Adrenal gland (tissue), 12 donors: Measurements from ENCODE around the gene KIAA1671. TPM values are rescaled to one million over a fixed set of nuclear protein-coding genes. Genes with fewer than 3 reads are reported as not detected.

Source experiments
- DNase-seq, 7 donors: peaks; one replicate each; pipeline ENCODE4 v3.0.0-alpha.2; 2019 to 2020
- H3K27ac ChIP-seq, 5 donors: fragments of 200-600 bp; sonication (generic) in 4 of 5; 1 replicate in 3 of 5; 2 replicates in 2 of 5; pipeline versions ENCODE4 v1.5.1 to v1.8.0; 2016 to 2020; ENCODE audit warnings: mild to moderate bottlenecking in 1 of 5
- H3K27me3 ChIP-seq: fragments of 200-600 bp; 2 replicates; pipeline ENCODE4 v1.8.0; 2021
- H3K36me3 ChIP-seq, 2 donors: fragments of 200-600 bp; replicated peaks in 1 of 2; 1 replicate in 1 of 2; 2 replicates in 1 of 2; pipeline versions ENCODE4 v1.5.1 to v1.8.0; 2018 to 2022
- H3K4me1 ChIP-seq, 2 donors: fragments of 200-600 bp; replicated peaks in 1 of 2; 1 replicate in 1 of 2; 2 replicates in 1 of 2; pipeline versions ENCODE4 v1.5.1 to v1.8.0; 2018 to 2021
- H3K4me3 ChIP-seq, 4 donors: fragments of 200-600 bp; sonication (generic) in 3 of 4; one replicate each; pipeline ENCODE4 v1.5.1; 2016 to 2018
- H3K9me3 ChIP-seq, 3 donors: fragments of 200-600 bp; sonication (generic) in 1 of 3; replicated peaks in 1 of 3; 1 replicate in 2 of 3; 2 replicates in 1 of 3; pipeline versions ENCODE4 v1.5.1 to v1.8.0; 2016 to 2021
- CTCF ChIP-seq, 6 experiments: fragments of 450-650 bp in 4 of 6; fragments of 200-600 bp in 2 of 6; sonication (generic) in 1 of 6; IDR thresholded peaks; 1 replicate in 5 of 6; 2 replicates in 1 of 6; pipeline versions ENCODE4 v1.5.1 to v1.8.0; 2016 to 2021; ENCODE audit warnings: antibody characterized with exemption in 6 of 6, mild to moderate bottlenecking in 2 of 6, moderate library complexity in 1 of 6
- POLR2A ChIP-seq, 2 donors: fragments of 450-650 bp; IDR thresholded peaks; one replicate each; pipeline ENCODE4 v1.6.1; 2017; ENCODE audit warnings: antibody characterized with exemption in 2 of 2, mild to moderate bottlenecking in 2 of 2, moderate library complexity in 1 of 2
- WGBS, 4 donors: extraction: QIAGEN DNeasy Blood & Tissue Kit in 2 of 4; methylation state at CpG; one replicate each; pipeline versions ENCODE4 v1.1.5 to v1.1.7; 2013 to 2017; 5-methylcytosine and 5-hydroxymethylcytosine counted together
- intact Hi-C, 2 donors: fragments of 100-400 bp; cut with DNase I; formaldehyde crosslinking; loops; one replicate each; pipeline versions ENCODE4 v1.14.1 to v1.15.0; 2022 to 2023
- polyA plus RNA-seq, 3 donors: library from polyadenylated mRNA; stranded (reverse); fragments of 200-250 nt in 2 of 3; fragments of 350-450 nt in 1 of 3; fragmentation: Illumina TruSeq in 1 of 3; extraction: RNeasy Lipid Tissue Mini Kit (QIAGEN cat#74804) in 1 of 3; gene quantifications; one replicate each; pipeline ENCODE4 v1.2.3, GENCODE V29; 2013 to 2014
- total RNA-seq, 9 donors: library from RNA; depleted of rRNA in 4 of 9; stranded (reverse); fragments of >200 nt in 4 of 9; fragments of 120-200 nt in 1 of 9; fragmentation: NEBNext Ultra II Directional in 1 of 9; extraction: Animal tissue kit (Norgen Biotek cat#: 25700) in 1 of 9; gene quantifications; one replicate each; pipeline versions ENCODE4 v1.1.0 to v1.2.4, GENCODE V29; 2013 to 2023
- donor health status: healthy with polysubstance abuse.
- donor health status: Bipolar disorder and iron deficiency.
- donor health status: DM: yes; HTN: yes; CAD: no.
- donor health status: DM: no; HTN: no; CAD: no.
- donor health status: DM: no; HTN: no; CAD: no.
- donor health status: DM: yes; HTN: yes; CAD: no.

KIAA1671 gene
- total and polyA plus RNA-seq, 12 donors = 5.3 to 71.0 (median 45.8) TPM

GRCh38 chr22:24975813-24976341 lies 23.4 kb downstream of the KIAA1671 start:
- Histone ChIP-seq H3K9me3 (no peaks in the 10 kb centered on the region), H3K27ac (peak overlapping the region; percentile 79 to 96 (median 87)), H3K36me3 (no peaks in the 10 kb centered on the region), H3K4me1 (peaks cover 31 to 35% of the 10 kb centered on the region in 2 donors), H3K4me3 (peak overlapping the region in 1 of 4 donors; percentile 28), H3K27me3 (no peaks in the 10 kb centered on the region)
- intact Hi-C loops = no loop called here
- no peak for TF ChIP-seq POLR2A (IDR thresholded peaks at IDR 0.05)
- no peak for TF ChIP-seq CTCF (IDR thresholded peaks at IDR 0.05)
- peak in 3 of 7 donors; percentile 43 to 57 (median 54) for DNase-seq
- 32 to 51% (median 43%) methylated on average over 10 to 11 of the region's 11 CpGs for WGBS, 4 donors

GRCh38 chr22:24976442-24977218 lies 24.1 kb downstream of the KIAA1671 start:
- H3K4me1 ChIP-seq = peaks cover 32 to 33% of the 10 kb centered on the region in 2 donors
- TF ChIP-seq POLR2A (IDR thresholded peaks at IDR 0.05) (no peak), CTCF (IDR thresholded peaks at IDR 0.05) (no peak)
- H3K9me3 ChIP-seq = no peaks in the 10 kb centered on the region
- peak in 1 of 7 donors; percentile 48 for DNase-seq
- H3K36me3 ChIP-seq = no peaks in the 10 kb centered on the region
- intact Hi-C loops = no loop called here
- H3K27ac ChIP-seq = peak overlapping the region; percentile 79 to 96 (median 87)
- peak overlapping the region in 1 of 4 donors; percentile 28 for H3K4me3 ChIP-seq
- H3K27me3 ChIP-seq = no peaks in the 10 kb centered on the region
- WGBS, 4 donors = 48 to 64% (median 53%) methylated on average over 15 to 18 of the region's 18 CpGs

GRCh38 chr22:24977370-24978221 lies 25.1 kb downstream of the KIAA1671 start:
- no peaks in the 10 kb centered on the region for H3K9me3 ChIP-seq
- 22 to 35% (median 28%) methylated on average over 9 to 12 of the region's 12 CpGs for WGBS, 4 donors
- peaks cover 38 to 42% of the 10 kb centered on the region in 2 donors for H3K4me1 ChIP-seq
- H3K36me3 ChIP-seq = no peaks in the 10 kb centered on the region
- H3K4me3 ChIP-seq = peak overlapping the region in 1 of 4 donors; percentile 9
- no peak for TF ChIP-seq CTCF (IDR thresholded peaks at IDR 0.05)
- TF ChIP-seq POLR2A (IDR thresholded peaks at IDR 0.05) = peak in 1 of 2 donors; percentile 58
- intact Hi-C loops = no loop called here
- H3K27ac ChIP-seq = peak overlapping the region; percentile 79 to 96 (median 87)
- H3K27me3 ChIP-seq = no peaks in the 10 kb centered on the region
- peak; percentile 52 to 91 (median 85) for DNase-seq

- H3K4me3 ChIP-seq = no peak overlapping the region
- no peaks in the 10 kb centered on the region for H3K9me3 ChIP-seq
- H3K36me3 ChIP-seq = no peaks in the 10 kb centered on the region
- peak overlapping the region; percentile 79 to 96 (median 87) for H3K27ac ChIP-seq
- peaks cover 45 to 49% of the 10 kb centered on the region in 2 donors for H3K4me1 ChIP-seq
- intact Hi-C loops = no loop called here
- TF ChIP-seq CTCF (IDR thresholded peaks at IDR 0.05) (no peak), POLR2A (IDR thresholded peaks at IDR 0.05) (no peak)
- DNase-seq = no peak
- 81 to 94% (median 94%) methylated on average over 1 of the region's 1 CpG for WGBS, 4 donors
- no peaks in the 10 kb centered on the region for H3K27me3 ChIP-seq
Observed at GRCh38 chr22:24978308-24978707, 25.8 kb downstream of the KIAA1671 start.
